ENCODE results near the gene NDUFC2.
A peak's percentile ranks its signal among the peaks of the same experiment; 100 is the strongest.
"Not testable (repeated sequence)": the region's sequence is repeated elsewhere in the genome, so short reads cannot be mapped to it uniquely, and the experiment has no call there.

NDUFC2 gene

DNA sequence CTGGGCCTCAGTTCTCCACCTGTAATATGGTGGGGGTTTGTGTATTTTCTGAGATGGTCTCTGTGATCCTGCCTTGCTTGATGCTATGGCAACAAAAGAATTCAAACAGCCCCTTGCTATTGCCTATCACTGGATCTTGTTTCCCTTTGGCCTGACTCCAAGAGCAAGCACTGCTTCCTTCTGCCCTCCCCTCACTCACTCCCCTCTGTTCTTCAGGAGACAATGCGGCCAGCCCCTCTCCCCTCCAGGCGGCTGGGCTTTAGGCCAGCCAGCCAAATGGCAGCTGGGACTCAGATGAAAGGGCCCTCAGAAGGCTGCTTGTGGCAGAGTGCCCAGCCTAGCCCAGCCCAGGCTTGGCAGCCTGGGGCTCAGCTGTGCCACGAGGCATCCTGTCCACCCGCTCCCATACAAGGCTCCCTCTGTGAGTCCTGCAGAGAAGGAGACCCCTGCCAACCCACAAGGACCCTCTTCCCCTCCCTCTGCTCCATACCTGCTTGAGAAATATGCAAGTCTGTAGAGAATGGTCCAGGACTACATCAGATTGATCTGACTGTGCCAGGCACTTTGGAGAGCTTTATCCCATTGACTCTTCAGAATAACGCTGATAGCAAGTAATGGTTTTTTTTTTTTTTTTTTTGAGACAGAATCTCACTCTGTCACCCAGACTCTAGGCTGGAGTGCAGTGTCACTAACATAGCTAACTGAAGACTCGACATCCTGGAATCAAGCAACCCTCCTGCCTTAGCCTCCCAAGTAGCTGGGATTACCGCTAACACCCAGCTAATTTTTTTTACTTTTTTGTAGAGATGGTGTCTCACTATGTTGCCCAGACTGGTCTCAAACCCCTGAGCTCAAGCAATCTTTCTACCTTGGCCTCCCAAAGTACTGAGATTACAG lies 49.0 kb downstream of the NDUFC2 start:
- DNase-seq (ENCODE audit: low spot score), result peak; percentile 99

DNA sequence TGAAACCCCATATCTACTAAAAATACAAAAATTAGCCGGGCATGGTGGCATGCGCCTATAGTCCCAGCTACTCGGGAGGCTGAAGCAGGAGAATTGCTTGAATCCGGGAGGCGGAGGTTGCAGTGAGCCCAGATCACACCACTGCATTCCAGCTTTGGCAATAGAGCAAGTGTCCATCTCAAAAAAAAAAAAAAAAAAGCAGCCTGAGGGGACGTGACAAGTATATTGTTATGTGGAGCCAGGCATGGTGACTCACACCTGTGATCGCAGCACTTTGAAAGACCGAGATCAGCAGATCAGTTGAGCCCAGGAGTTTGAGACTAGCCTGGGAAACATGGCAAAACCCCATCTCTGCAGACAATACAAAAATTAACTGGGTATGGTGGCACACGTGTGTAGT lies 51.2 kb downstream of the NDUFC2 start:
- DNase-seq (ENCODE audit: low spot score), result not testable (repeated sequence)

DNA sequence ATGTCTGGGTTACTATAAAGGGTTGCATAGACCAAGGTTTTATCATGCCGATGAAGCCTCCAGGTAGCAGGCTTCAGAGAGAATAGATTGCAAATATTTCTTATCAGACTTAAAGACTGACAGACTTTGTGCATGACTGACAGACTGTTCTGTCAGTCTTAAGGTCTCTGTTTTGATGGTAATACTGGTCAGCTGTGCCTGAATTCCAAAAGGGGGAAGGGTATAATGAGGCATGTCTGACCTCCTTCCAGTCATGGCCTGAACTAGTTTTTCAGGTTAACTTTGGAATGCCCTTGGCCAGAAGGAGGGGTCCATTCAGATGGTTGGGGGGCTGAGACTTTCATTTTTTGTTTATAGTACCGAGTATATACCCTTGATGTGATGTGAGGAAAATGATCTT lies 51.9 kb downstream of the NDUFC2 start:
- no peak for DNase-seq (ENCODE audit: low spot score)

DNA sequence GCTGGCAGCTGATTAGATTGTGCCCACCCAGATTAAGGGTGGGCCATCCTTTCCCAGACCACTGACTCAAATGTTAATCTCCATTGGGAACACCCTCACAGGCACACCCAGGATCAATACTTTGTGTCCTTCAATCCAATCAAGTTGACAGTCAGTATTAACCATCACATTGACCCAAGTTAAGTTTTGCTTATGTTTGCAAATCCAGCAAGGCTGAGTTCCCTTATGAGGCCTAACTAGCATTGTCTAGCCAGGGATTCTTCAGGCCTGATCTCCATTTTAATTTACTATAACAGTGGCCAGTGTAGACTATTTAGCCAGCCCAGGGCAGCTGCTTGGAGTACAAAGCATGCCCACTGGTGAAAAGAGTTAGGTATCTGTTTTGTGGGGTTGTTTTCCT lies 54.3 kb downstream of the NDUFC2 start:
- DNase-seq (ENCODE audit: low spot score), result no peak

DNA sequence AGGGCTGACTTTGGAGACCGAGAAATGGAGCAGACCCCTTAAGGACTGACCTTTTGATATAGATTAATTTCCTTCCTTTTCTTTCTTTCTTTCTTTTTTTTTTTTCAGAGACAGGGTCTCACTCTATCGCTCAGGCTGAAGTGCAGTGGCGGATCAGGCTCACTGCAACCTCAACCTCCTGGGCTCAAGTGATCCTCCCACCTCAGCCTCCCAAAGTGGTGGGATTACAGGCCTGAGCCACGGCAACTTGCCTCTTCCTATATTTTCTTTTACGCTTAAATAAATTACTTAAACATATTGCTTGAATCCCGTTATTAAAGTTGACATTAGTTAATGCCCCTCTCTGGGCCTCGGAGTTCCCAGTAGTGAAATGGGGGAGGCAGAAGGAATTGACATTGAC lies 56.2 kb downstream of the NDUFC2 start:
- no peak for DNase-seq (ENCODE audit: low spot score)

DNA sequence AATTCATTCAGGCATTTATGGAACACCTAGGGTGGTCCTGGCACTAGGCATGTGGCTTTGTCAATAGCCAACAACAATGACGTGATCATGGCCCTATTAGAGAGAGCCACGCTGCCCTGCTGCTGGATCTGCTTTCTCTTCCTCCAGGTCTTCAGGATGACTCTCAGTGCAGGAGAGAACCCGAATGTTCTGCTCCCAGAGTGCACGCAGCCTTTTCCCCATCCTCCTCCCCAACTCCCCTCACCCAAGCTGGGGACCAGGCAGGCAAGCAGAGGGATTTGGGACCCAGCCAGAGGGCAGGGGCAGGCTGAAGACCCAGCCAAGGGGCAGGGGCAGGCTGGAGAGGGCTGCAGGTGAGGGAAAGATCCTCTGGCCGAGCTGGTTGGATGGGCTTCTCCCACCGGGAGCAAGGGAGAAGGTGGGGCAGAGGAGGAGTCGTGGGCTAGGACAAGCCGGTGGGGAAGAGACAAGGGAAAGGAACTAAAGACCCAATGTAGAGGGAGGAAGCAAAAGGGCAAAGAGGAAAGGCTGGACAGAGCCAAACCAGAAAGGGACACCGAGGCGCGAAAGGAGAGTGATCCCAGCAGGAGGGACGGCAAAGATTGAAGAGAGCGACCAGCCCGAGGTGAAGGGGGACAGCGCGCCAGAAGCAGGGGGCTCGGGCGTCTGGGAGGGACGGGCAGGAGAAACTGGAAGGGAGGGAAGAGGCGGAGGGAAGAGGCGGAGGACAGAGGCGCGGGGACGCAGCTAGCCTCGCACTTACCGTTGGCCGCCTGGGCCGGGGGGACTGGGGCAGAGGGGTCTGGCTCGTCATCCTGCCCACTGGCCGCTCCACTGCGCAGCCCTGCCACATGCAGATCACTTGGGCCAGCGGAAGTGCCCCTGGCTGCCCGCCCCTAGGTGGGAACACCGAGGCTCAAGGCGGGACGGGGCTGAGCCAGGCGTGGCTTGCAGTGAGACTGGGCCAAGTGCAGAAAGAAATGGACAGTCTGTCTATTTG lies 57.0 kb downstream of the NDUFC2 start, which contains the start of gene KCTD14:
Gene KCTD14, minus strand, starts transcription at position 880 of the 1,000 bp plus-strand sequence. Its CDS starts 27 bp downstream, at position 853.
- no peak for DNase-seq (ENCODE audit: low spot score)

DNA sequence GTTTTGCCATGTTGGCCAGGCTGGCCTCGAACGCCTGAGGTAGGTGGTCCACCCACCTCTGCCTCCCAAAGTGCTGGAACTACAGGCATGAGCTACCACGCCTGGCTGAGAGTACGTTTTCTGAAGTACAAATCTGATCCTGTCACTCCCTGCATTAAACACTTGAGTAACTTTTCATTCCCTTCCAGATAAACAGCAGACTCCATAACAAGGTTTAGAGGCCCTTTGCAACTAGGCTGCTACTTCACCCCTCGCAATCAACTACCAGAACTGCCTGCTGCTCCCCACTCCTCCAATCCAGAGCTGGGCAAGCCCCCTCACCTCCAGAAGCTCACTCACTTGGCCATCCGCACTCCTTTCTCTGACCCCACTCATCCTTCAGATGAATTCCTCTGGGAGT lies 58.1 kb downstream of the NDUFC2 start:
- no peak for DNase-seq (ENCODE audit: low spot score)

DNA sequence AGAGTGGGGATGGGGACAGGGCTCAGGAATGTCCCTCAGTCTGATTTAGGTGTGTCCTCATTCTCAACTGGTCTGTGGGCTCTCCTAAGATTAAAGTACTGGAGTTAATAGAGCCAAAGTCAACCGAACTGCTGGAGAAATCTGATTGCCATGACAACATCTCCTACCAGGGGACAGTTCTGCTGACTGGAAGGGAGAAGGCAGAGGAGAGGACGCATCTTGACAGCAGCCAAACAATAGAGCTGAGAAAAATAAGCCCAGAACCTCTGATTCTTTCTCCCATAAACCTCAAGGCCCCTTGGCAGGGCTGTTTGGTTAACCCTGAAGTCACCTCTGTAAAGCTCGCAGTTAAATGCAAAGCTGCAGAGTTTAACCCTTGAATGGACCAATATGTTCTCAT lies 59.4 kb downstream of the NDUFC2 start:
- DNase-seq (ENCODE audit: low spot score), result no peak

DNA sequence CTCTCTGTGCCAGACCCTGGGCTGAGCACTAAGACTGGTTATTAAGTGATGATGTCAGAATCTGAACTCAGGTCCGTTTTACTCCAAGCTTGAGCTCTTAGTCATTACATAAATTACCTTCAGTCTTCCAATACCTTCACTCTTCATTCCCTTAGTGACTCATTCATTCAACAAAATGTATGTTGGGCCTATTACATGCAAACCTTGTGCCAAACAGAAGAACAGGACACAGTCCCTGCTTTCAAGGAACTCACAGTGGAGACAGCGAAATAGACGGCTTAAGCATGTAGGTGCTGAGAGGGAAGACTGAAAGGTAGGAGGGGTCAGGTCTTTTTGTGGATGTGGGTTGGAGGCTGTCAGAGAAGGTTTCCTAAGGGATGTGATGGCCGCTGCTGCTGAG lies 59.9 kb downstream of the NDUFC2 start:
- no peak for DNase-seq (ENCODE audit: low spot score)

Data from pons (tissue), 1 donor.